ENCODE data around the gene PPME1.
A peak's percentile ranks its signal among the peaks of the same experiment; 100 is the strongest.

PPME1 gene

DNA sequence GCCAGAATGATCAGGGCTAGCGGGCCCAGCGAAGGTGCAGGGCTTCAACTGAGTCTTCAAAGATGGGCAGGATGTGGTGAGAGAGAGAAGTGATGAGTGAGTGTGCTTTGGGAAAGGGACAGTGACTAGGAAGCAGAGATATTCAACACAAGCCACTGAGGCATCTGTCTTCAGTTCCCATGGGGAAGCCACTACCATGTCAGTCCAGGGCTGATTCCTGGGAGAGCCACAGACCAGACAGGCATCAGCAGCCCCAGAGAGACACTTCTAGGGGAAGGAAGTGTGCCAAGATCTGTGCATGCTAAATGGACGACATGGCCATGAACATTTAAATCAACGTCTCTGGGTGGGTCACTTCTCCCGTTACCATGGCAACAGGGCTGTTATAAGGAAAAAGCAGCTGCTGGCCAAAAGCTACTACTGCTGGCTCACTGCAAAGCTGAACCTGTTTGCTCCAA, 111.9 kb downstream of the PPME1 start:
- no peak for DNase-seq

DNA sequence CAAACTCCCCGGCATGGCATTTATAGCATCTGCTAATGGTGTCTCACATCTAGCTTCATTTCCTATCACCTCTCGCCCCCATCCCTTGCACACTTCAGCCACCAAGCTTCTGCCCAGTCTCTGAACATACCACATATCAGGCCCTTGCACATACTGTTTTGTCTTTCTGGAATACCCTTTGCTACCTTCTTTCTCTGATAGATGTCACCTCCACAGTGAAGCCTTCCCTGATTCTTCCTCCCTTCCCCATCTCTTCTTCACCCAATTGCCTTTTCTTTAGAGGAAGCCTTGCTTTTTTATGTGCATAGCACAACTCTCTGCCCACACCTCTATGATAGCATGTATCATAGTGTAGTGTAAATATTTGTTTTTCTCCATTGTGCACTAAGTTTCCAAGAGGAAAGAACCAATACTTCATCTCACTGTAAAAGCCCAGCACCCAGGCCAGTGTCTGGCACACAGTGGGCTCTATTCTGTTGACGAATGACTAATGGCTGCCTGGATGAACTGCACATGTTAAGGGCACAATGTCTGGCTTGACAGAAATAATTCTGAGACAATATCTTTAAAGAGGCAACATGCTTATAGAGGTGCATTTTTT, 112.6 kb downstream of the PPME1 start:
- no peak for DNase-seq

DNA sequence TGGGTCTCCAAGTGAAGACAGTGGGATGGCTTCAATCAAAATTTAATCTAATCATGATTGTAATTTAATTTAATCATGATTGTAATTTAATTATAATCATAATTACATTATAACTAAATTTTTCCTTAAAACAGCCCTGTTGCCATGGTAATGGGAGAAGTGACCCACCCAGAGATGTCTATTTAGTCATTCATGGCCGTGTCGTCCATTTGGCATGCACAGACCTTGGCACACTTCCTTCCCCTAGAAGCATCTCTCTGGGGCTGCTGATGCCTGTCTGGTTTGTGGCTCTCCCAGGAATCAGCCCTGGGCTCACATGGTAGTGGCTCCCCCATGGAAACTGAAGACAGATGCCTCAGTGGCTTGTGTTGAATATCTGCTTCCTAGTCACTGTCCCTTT, 113.4 kb downstream of the PPME1 start:
- no peak for DNase-seq

DNA sequence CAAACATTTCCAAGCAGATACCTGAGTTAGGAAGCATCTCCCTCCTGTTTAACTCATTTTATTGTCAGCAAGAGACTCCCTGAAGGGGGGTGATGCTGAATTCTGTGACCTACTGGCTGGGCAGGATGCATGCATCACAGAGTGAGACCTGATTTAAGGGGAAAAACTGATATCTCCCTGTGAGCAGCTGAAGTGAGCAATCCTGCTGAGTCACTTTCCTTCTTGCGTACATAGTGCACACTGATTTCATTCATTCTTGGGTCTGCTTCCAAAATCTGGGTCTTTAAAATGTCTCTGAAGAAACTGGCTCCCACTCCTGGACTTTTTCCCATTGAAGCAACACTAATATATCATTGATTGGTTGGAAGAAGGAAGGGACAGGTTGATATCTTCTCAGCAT, 117.1 kb downstream of the PPME1 start:
- peak; percentile 96 for DNase-seq

DNA sequence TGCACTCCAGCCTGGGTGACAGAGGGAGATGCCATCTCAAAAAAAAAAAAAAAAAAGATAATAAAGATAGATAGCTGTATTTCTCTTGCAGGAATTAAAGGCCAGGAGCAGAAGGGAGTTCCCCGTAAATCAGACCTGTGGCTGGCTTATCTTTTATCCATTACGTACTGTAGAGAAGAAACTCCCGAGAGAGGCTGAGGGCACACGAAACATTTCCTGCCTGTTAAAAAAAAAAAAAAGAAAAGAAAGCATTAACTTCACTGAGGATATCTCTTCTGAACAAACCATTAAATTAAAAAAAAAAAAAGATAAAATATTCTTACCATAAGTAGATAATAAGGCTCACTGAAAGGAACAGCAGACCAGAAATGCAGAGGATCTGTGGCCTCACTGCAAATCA, 117.8 kb downstream of the PPME1 start:
- peak; percentile 84 for DNase-seq

DNA sequence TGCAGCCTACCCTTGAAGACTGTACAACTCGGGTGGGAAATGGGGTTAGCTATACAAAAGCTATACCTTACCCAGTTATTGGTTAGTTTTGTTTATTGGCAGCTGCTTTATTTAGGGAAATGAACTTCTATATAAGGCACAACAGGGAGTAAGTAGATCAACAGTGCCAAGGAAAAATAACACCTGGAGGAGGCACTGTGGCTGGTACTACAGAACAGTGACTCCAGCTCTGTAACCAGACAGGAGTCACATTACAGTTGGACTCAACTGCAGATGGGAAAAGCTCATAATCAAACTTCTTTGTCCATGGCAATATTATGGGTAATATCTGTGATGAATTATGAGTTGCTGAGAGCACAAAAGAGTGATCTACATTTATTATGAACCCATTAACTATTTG, 126.4 kb downstream of the PPME1 start:
- DNase-seq: no peak

DNA sequence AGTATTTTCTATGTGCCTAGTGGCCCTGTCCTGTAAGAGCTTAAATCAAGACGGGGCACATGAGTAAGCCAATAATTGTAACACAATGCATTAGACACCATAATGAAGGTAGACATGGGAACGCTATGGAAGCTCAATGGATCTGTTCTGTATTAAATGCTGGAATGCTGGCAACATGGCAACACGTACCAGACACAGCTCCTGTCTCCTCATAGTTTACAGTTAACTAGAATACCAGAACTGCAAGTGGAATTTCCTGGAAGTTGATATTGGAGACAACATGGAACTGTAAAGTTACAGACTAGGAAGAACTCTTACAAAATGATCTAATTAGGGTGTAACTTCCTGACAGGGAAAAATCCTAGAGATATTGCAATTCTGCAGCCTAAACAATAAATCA, 127.9 kb downstream of the PPME1 start:
- DNase-seq: no peak
